GM19043 (cell line): ENCODE results near the gene TUBA1A.
"Not testable (repeated sequence)": the region's sequence is repeated elsewhere in the genome, so short reads cannot be mapped to it uniquely, and the experiment has no call there.

ENCODE experiments used
- ATAC-seq: cut with Tn5 transposase; IDR thresholded peaks from one replicate; pipeline ENCODE4 v1.9.1; 2021; ENCODE audit warnings: low read depth; ENCODE audit not compliant: unreplicated experiment

The TUBA1A gene

DNA sequence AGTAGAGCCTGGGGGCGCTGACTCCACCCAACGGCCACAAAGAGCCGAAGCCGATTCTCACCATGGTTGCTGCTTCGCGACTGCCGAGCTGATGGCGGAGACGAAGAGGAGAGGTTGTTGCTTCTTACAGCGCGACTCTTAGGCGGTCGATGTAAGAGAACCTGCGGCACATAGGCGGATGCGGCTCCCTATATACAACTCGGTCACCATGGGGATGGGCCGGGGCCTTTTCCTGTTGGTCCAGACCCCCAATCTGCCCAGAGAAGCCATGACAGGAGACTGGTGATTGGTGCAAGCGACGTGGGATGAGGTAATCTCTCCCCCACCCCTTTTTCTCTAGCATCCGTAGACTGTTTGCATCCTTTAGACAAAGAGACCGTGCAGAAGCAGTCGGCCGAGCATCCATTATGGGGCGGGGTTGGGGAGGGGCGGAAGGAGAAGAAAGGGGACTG is at the start of gene TUBA1A:
Gene TUBA1A (minus strand): TSS at position 165 of the 452 bp plus-strand sequence. CDS start 101 bp downstream, at position 64.
- peak; percentile 94 for ATAC-seq

DNA sequence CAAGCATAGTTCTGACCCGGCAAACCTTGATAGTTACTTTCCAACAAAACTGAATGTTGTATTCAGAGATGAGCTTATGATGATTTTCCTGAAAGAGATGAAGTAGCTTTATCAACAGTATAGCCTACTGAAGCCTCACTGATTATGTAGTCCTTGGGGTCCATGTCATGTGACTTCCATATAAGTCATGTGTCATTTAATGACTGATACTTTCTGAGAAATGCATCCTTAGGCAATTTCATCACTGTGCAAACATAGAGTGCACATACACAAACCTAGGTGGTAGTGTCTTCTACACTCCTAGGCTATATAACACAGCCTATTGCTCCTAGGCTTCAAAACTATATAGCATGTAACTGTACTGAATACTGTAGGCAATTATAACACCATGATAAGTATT is 47.5 kb upstream of the TUBA1A start:
- ATAC-seq = no peak

DNA sequence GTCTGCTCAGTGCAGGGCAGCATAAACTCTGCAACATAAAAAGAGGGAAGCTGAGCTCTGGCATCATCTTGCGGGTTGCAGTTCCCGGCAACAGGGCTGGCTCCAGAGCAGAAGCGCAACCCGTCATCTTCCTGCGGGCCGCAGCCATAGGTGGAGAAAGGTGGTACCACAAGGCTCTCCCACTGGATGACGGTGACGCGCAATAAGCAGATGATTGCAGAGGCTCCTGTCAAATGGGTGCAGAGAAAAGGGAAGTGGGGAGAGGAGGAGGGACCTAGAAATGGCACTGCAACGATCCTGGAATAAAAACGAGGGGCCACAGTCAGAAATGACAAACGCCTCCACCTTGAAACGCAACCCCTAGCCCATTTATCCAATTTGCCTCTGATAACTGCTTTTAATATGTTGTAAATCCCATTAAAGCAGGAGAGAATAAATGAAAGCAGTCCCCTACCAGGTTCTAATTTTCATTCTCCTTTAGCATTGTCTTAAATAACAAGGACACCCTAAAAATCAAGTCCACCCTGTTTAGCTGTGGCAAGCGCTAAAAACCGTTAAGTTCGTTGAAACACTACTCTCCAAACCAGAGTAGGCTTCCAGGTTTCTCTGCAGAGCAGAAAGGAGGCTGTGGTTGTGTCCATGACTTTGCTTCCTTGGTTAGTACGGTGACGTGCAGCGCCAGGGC is 45.1 kb upstream of the TUBA1A start:
- no peak for ATAC-seq

- ATAC-seq = no peak
Observed at GRCh38 chr12:49232940-49233841, 44.3 kb upstream of the TUBA1A start.

DNA sequence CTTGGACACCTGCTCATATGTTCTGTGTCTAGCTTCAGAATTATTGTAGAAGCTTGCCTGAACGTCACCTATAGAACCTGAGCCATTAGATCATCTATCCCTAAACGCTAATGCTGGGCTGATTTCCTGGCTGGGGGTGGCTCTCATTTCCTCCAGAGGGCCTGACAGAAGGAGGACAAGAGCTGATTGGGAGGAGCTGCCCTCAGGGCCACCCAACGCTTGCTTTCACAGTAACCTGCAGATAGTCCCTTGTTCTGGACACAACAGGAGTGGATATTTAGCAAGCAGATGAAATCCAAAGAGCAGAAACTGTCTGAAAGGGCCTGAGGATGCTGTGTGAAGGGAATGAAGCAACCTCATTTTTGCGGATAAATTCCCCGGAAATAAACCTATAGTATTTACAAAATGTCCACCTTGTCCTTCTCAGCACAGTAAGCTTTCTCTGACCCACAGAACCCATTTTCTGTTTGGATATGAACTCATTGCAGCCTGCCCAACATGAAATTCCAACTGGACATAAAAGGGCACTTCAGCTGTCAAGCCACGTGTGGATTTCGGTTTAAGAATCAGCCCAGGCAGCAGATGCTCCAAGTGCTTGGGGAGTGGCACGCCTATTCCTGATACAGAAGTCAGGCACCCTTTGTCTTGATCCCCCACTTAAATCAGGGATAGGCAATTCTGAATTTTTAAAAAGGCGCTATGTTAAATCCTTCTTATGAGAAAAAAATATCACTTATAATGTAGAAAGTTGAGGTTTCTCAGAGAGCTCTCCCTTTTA is 43.2 kb upstream of the TUBA1A start:
- no peak for ATAC-seq

DNA sequence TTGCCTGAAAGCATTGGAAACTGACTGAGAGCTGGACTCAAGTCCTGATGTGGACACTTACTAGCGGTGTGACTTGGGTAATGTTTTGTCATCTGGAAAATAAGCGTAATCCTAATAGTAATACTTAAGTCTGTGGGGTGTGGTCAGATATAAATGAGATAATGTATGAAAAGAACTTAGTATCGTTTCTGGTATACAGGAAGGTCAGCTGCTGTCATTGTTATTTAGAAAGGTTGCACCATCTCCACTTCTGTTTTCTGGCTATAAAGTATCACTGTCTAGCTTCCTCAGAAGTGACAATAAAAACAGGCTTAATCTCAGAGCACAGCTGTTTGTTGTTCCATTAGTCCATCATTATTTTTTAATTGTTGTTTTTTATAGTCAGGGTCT is 41.9 kb upstream of the TUBA1A start:
- no peak for ATAC-seq

DNA sequence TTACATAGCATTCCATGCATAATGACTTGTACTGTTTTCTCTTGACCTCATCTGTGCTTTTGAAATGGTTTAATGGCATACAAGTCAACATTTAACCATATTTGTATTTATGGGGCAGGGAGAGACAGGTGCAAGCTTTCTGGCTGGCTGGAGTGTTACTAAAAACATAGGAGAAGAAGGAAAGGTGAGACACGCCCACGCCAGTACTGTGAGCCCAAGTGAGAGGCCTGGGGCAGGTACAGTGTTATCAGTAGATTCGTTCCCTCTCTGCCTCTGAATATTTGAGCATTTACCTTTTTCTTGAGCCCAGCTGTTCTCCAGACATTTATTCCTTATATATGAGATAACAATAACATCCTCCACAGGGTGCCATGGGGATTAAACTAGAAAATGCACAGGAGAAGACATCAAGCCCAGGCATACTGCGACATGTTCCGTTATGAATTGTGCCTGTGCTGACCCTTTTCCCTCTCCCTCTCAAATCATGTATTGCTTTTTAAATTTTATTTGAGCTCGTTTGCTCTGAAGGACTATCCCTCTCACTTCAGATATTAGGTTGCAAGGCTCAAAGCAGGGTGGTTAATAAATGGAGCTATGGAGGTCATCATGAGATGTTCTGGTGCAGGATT is 41.4 kb upstream of the TUBA1A start:
- no peak for ATAC-seq

DNA sequence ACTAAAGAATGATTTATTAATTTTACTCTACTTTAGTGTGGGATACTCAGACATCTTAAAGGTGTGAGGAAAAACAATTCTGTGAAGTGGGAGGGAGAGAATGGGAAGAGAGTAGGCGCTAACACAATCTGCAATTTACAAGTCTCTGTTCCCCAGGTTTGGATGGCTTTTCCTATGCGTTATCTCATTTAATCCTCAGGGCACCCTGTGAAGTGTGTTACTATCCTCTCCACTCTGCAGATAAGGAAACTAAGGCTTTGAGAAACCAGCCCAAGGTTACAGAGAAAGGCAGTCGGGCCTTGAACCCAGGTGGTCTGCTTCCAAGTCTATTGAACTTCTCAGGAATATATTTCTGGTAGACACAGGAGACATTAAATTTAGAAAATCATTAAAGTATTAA is 39.8 kb upstream of the TUBA1A start:
- no peak for ATAC-seq

GRCh38 chr12:49227713-49228112 is 38.8 kb upstream of the TUBA1A start:
- ATAC-seq = no peak

DNA sequence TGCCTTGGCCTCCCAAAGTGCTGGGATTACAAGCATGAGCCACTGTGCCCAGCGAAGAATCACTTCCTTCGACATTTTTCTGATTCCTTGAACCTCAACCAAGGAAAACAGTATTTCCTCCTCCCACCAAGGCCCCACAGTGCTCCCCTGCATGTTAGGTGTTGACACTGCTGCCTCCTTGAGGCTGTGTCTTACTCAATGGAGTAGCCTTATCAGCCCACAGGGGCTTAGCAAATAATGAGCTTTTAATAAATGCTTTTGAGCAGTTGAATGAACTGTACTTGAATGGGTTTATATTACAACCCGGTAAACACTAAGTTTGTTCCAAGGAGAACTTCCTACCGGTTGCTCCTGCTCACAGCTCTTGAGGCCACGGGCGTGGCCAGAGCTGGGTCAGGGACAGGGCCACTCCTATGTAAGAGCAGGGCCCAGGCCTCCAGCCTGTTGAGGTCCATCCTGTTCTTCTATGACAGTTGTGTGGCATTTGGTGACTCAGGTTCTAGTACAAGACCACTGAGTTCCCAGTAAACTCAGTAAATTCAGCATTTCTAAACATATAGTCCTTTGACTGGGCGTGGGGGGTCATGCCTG is 36.8 kb upstream of the TUBA1A start:
- no peak for ATAC-seq

- ATAC-seq = no peak
Observed at GRCh38 chr12:49223590-49224369, 34.9 kb upstream of the TUBA1A start.

GRCh38 chr12:49223122-49223521 is 34.2 kb upstream of the TUBA1A start:
- ATAC-seq = no peak

- ATAC-seq = no peak
Observed at GRCh38 chr12:49220972-49221371, 32.1 kb upstream of the TUBA1A start.

- ATAC-seq = no peak
Observed at GRCh38 chr12:49219417-49220026, 30.6 kb upstream of the TUBA1A start.

DNA sequence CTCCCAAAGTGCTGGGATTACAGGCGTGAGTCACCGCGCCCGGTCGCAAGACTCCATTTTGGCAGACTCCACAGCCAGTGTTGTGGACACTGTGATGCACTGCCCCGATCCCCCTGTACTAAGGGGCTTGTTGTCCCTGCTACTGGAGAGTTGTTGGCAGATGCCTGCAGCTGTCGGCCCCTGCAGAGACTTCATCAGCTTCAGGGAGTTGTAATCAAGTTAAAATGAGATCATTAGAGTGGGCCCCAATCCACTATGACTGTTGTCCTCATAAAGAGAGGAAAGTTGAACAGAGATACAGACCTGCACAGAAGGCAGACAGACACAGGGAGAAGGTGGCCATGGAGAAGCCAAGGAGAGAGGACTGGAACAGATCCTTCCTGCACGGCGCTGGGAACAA is 23.7 kb upstream of the TUBA1A start:
- no peak for ATAC-seq

DNA sequence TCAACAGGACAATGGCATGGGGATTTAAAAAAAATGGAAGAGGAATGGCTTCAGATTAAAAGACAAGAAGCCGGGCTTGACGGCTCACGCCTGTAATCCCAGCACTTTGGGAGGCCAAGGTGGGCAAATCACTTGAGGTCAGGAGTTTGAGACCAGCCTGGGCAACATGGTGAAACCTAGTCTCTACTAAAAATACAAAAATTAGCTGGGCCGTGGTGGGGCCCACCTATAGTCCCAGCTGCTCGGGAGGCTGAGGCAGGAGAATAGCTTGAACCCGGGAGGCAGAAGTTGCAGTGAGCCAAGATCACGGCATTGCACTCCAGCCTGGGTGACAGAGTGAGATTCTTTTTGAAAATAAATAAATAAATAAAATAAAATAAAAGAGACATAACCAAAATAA is 21.8 kb upstream of the TUBA1A start:
- ATAC-seq = not testable (repeated sequence)

GRCh38 chr12:49208676-49209075 is 19.8 kb upstream of the TUBA1A start:
- no peak for ATAC-seq

DNA sequence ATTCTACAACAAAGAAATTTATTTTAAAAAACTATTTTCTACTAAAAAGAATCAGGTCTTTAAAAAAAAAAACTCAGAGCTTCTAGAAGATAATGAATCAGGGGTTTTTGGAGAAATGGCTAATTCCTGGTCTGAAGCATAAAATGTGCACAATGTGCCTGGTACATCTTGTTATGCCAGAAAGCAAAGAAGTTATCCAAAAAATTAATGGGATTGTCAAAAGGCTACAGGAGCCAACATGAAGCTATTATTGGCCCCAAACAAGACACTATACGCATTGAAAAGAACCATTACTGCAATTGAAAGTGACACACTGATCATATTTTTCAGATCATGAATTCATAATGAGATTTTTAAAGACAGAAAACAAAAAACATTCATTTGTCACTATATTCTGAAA is 19.3 kb upstream of the TUBA1A start:
- no peak for ATAC-seq

DNA sequence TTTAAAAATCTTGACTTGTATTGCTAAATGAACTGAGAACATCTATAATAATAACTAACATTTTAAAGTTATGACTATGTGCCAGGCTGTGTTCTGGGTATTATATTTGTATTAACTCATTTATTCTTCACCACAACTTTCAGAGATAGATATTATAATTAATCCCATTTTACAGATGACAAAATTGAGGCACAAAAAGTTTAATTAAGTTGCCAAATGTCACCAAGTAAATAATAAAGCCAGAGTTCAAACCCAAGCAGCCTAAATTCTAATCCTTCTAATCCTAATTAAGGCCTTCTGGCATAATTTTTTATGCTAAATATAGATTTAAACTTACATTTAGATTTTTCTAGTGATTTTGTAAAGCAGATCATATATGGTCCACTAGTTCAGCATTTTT is 17.5 kb upstream of the TUBA1A start:
- ATAC-seq = no peak
